ENCODE results near the gene OLFM4. TPM values are rescaled to one million over a fixed set of nuclear protein-coding genes. Genes with fewer than 3 reads are reported as not detected.

Gene OLFM4
- total RNA-seq, 1 donor from 2014 or later: 0.27 TPM

DNA sequence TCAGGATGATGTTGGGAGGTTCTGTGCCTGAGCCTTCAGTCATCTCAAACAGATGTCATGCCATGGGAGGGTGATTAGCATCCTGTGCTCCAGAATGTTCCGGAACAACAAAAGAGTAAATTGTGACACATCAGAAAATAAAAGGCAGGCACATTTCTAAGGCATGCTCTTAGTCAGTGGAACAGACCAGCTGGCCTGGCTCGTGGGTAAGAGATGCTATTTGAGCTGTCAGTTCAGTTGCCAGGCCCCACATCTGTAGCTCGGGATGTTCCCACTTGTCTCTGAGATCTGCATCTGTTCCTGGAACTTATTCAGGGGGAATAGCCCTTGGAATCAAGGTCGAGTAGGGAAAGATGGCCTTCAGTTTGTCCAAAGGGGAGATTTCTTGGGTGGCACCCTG, 26.0 kb downstream of the OLFM4 start:
- ATAC-seq (no peak), DNase-seq (ENCODE audit: missing footprints) (no peak)
- intact Hi-C loops (cut with DNase I): no loop called here

DNA sequence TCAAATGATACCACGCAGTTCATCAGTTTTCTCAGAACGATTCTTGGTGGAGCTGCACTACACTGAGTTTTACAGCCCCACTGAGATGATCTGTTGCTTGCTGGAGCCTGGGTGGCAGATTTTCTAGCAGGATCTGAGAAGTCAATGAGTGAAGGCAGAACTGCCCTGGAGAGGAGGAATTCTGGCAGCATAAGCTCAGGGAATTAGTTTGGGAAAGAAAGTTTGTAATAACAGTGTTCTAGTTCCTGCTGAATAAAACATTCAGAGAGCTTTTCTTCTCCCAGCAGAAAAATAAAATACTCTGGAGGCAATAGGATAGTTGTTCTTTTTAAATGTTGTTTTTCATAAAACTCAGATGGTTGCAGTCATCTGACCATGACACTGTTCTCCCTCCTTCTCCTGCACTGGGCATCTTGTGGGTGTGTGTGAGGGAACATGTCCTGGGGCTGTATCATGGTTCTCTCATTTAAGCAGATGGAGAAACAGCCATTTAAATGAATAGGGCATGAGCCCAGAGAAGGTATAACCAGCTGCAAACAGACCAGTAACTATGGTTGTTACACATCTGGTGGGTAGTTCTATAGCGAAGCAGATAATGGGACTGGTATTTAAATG, 29.6 kb downstream of the OLFM4 start:
- no peak for DNase-seq (ENCODE audit: missing footprints)
- intact Hi-C loops (cut with DNase I): no loop called here
- peak; percentile 46 for ATAC-seq

DNA sequence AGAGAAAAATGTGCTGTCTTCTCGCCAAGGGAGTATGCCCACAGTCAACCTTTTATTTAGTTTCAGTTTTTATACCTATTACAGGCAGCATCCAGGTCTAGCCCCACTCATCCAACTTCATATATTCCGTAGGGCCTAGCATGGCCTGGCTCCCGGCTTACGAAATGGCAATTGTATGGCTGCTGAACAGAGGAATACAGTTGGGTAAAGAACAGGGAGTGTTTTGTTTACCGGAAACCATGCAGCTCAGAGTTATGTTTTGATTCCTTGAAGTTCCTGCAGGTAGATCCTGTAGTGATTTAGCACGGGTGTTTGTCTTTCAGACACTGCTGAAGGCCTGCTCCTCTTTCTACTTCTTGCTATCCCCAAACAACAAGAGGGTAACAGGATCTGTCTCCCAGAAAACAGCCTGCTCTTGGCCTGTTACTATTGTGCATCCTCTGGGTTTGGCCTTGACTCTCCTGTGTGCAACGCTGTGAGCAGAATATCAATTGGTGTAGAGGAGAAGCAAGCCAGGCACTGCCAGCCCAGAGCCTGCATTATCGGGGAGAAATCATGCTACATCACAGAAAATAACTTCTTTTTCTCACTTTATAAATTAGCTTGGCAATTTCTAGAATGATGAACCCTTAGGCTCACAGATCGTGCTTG, 32.4 kb downstream of the OLFM4 start:
- intact Hi-C loops (cut with DNase I): no loop called here
- DNase-seq (ENCODE audit: missing footprints) (no peak), ATAC-seq (no peak)

DNA sequence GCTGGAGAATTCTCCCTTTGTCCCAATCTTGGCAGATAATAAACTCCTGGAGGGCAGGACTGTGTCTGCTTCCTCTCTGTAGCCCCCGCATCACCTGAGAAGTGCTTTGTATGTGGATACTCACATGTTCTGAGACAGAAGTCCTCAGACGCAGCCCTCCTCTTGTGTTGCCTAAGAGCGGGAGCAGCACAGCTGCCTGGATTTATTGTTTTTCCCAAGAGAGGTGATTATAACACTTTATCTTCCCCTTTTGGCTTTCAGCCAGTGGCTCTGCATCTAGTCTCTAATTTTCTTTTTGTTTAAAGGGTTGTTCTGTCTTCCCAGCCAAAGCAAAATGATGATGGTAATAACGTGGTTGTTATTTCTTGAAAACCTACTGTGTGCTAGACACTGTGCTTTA, 36.1 kb downstream of the OLFM4 start:
- ATAC-seq (peak; percentile 90), DNase-seq (ENCODE audit: missing footprints) (peak; percentile 68)
- intact Hi-C loops (cut with DNase I): no loop called here

DNA sequence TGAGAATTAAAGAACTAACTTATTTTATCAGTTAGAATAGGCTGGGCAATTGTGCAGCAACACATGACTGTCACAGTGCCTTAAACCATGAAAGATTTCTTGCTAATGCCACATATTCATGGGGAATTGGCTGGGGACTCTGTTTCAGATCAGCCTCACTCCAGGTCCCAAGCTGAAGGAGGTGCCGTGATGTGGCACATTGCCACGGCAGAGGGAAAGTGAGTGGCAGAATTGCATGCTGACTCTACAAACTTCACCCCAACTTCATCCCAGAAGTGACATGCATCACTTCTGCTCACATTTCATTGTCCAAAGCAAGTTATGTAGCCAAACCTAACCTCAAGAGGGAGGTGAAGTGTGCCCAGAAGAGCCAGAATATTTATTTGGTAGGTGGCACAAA, 37.8 kb downstream of the OLFM4 start:
- no peak for DNase-seq (ENCODE audit: missing footprints)
- ATAC-seq: no peak
- intact Hi-C loops (cut with DNase I): no loop called here

DNA sequence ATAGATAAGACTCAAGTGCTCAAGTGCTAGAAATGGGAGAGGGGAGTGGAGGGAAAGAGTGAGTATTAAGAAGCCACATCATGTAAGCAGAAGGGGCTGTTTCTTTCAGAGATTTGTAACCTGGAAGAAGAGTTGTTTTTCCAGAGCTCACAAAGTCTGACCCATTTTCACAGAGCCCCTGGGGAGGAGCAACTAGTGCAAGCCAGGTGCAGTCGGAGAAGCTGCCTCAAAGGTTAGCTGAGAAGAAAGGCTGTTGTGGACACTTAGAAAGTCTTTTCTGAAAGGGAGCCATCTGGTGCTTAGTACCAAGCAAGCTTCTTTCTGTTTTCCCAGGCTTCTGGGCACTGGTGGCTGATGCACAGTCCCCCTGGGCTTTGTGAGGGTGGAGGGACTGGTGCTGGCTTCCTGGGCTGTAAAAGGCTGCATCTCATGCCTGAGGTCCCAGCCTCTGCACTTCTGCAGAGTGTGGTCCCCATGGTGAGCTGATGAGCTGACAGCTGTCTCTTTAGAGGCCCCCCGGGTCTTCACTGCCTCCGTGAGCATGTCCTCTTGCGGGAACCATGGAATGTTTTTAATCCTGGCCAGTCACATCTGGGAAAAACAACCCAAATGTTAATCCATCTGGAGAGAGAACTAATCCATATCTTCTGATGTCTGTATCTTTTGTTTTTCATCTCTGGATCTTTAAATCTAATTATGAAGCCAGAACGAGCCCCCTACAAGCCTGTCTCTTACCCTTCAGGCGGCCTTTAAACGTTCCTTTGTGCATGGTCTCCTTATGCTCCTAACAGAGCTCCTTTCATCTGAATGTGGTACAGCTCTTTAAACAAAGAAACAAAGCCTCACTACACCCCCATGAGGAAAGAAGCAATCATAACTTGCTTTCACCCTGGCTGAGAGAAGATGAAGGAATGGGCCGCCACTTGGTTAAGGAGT, 40.2 kb downstream of the OLFM4 start:
- peak; percentile 38 for ATAC-seq
- intact Hi-C loops (cut with DNase I): no loop called here
- DNase-seq (ENCODE audit: missing footprints): no peak

DNA sequence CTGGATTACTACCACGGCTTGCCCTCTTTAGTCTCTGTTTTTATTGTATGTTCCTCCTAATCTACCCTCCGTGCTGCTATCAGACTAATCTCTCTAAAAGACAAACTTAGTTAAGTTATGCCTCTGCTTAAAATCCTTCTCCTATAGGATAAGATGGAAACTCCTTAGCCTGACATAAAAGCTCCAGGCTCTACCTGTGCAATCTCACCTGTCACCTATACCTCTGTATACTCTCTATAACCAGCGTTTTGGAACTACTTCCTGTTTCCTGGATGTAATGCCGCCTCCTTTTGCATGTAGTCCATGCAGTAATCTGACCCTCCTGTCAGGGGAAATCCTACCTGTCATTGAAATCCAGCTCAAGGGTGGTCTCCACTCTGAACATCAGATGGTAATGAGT, 41.2 kb downstream of the OLFM4 start:
- intact Hi-C loops (cut with DNase I): no loop called here
- DNase-seq (ENCODE audit: missing footprints) (no peak), ATAC-seq (no peak)

DNA sequence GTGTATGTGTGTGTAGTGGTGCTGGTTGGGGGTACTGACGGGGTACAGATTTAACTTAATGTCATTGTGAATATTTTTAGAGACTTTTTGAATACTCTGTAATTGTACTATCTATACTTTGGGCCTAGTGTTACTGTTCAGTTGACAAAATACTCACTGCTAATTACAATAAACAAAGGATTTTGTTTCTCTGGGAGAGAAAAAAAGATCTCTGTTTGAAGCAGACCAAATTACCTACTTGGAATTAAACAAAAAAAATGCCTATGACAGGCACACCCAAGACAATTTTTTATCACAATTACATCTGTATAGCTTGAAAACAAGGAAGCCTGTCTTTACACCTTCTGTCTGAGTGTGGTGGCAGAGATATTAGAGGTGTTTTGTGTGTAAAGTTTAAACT, 45.1 kb downstream of the OLFM4 start:
- no peak for DNase-seq (ENCODE audit: missing footprints)
- intact Hi-C loops (cut with DNase I): no loop called here
- ATAC-seq: no peak

DNA sequence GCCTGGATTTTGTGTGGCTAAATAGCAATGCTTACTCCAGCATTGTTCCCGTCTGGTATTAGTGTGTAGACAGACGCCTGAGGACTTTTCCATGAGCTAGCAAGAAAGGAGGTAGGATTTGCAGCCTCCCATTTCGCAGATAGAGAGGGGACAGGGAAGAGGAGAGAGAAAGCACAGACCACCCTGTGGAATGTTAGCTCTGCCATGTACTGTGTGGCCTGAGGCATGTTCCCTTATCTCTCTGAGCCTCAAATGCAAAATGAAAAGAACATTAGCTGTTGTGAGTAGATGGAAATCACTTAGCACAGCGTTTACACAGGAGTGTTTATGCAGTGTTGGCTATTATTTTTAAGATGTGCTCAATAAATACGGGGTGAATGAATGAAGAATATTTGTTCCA, 45.5 kb downstream of the OLFM4 start:
- ATAC-seq (no peak), DNase-seq (ENCODE audit: missing footprints) (no peak)
- intact Hi-C loops (cut with DNase I): no loop called here

DNA sequence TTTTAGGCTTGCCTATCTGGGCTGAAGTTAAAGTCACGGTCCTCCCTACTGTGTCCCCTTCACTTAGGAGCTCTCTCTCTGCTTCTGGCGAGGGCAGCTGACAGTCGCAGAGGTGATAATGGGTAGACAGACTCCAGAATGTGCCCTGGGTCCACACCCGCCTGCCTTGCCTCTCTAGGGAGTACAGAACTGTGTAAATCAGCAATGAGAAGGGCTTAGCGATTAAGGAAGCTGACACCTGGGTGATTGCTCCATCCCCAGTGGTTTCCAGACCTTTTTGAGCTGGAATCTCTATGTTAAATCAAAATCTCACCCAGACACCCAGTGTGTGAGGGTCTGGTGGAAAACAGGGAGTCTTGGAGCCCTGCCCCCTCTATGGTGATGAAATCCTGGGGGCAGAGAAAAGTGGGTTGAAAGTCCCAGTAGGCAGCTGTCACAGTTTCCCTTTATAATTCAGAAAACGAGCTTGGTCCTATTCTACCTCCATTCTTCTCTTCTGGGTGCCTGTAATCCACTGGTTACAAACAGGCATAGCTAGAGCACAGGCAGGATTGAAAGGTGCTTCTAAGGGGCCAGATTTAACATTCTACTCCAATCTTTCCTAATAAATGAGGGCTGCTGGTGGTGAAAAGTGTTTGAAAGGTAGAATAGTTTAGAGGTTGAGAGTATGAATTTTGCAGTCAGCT, 46.9 kb downstream of the OLFM4 start:
- intact Hi-C loops (cut with DNase I): no loop called here
- ATAC-seq (no peak), DNase-seq (ENCODE audit: missing footprints) (no peak)

DNA sequence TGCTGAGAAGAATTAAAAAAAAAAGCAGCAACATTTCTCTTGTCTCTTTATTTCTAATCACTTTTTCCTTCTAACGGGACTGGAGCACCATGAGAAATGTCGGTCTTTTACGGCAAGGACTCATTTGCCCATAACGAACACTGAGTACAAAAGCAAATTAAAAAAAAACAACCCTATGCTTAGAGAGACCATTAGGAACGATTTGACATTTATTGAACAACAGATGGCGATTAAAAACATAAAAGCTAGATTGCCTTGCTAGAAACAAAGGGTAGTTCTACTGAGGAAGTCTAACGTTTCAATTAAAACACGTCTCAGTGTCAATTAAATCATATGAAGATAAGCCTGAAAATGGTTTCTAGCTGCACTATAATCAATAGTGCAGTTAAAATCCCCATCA, 51.1 kb downstream of the OLFM4 start:
- ATAC-seq (no peak), DNase-seq (ENCODE audit: missing footprints) (no peak)
- intact Hi-C loops (cut with DNase I): no loop called here

DNA sequence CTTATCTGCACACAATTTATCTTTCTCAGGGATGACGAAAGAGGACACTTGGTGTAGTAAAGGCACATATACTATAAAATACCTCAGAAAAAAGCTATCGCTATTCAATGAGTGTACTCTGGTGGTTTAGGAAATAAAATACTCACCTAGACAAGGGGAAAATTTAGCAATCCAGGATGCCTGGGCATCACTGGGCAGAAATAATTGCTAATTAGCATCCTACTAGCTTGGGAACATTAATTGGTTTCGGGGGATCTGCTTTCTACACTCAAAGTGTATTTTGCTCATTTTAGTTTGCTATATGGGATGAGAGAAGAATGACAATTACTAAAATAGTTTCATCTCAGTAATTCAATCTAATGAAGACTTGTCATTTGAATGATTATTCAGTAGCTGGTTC, 60.3 kb downstream of the OLFM4 start:
- intact Hi-C loops (cut with DNase I): no loop called here
- no peak for ATAC-seq

DNA sequence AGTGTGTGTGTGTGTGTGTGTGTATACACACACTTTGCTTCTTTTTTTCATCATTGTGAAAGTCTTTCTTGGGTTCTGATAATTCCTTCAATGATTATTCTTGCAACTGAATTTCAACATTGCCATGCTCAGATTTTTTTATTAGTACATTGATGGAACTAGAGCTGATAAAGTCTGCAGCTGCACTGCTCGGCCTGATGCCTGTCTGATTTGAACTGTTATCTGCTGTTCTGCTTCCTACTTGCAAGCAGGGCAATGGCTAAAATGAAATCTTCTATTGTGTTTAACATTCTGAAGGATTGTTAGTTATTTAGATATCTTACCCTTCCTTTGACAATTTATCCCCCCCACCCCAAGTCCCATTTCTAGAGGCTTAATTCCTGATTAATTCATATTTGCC, 61.3 kb downstream of the OLFM4 start:
- DNase-seq (ENCODE audit: missing footprints) (no peak), ATAC-seq (no peak)
- intact Hi-C loops (cut with DNase I): no loop called here

More for the DNA sequence above, 60.3 kb downstream of the OLFM4 start:
- no peak for DNase-seq (ENCODE audit: missing footprints)

DNA sequence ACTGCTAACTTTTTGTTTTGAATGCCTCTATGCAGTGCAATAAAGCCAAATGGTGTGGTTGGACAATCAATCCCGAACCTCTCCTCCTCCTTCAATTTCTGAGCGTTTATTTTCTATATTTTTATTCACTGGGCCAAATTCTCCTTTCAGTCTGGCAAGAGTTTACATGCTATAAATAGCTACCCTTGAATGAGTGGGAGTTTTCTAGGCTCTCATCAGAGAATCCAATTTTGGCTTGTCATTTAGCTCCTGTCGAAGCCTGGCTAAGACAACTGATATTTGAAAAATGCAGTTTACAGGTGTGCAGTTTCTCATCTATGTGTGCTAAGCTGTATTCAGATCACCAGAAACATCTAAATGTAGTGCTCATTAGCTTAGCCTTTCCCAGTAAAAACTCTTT, 61.8 kb downstream of the OLFM4 start:
- intact Hi-C loops (cut with DNase I): no loop called here
- DNase-seq (ENCODE audit: missing footprints) (no peak), ATAC-seq (no peak)

DNA sequence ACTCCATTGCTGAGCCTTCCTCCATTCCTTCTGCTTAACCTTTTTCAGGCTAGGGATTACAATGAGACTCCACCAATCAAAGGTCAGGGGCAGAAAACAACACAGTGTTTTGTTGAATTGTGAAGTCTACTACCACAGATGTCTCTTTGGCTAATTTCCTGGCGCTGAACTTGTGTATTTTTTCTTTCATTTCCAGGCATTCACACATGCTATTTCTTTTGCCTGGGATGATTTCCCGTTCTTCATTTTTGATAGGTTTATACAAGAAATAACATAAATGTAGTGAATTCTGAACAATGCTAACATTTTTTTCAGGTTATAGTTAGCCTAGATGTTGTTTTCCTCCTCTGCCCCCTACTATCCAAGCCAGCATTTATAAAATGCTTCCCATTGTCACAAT, 64.3 kb downstream of the OLFM4 start:
- ATAC-seq (no peak), DNase-seq (ENCODE audit: missing footprints) (no peak)
- intact Hi-C loops (cut with DNase I): no loop called here

DNA sequence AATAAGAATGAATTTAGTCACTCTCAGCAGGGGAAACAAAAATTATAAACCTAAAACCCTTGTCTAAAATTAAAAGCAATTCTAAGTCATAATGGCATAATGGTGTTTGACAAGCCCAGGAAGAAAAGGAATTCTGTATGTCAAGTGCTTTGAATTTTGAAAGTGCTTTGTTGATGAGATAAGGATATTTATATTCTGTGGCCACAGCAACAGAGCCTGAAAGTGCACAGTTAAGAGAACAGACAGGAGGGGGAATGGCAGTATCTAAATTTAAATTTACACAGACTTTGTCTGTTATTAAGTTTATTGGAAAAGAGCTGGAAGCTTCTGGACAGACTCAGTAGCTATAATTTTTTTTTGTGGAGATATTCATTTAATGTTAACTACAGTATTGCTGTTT, 69.8 kb downstream of the OLFM4 start:
- ATAC-seq: peak; percentile 31
- intact Hi-C loops (cut with DNase I): no loop called here

DNA sequence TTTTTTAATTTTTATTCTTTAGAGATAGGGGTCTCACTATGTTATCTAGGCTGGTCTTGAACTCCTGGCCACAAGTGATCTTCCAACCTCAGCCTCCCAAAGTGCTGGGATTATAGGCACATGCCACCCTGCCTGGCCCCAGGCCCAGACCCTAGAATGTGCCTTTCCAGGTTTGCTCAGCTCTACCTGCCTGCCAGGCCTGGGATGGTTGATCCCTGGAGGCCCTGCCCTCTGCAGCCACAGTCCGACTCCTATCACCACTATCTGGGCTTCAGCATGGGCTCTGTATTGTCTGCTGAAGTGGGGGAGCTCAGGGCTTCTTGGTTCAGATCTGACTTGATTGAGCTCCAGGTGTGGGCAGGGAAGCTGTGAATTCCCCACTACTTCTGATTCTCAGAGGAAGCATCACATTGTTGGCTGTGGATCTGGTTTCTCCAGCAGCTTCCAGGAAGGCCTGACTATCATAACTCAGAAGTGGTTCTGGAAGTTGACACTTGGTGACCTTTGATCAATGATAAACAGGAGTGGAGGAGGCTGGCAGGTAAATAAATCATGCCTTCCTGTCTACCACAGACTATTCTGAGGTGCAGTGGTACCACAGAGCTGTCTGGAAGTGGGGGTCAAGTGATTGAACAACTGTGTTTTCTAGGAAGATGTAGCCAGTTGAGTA, 71.9 kb downstream of the OLFM4 start:
- intact Hi-C loops (cut with DNase I): no loop called here
- no peak for ATAC-seq

More for the DNA sequence above, 69.8 kb downstream of the OLFM4 start:
- DNase-seq (ENCODE audit: missing footprints): no peak

More for the DNA sequence above, 71.9 kb downstream of the OLFM4 start:
- no peak for DNase-seq (ENCODE audit: missing footprints)

All from Right ventricle myocardium inferior (tissue), 1 donor.